ENCODE data around the gene CCDC68. TPM values are rescaled to one million over a fixed set of nuclear protein-coding genes. Genes with fewer than 3 reads are reported as not detected.

Gene CCDC68
- total and polyA plus RNA-seq, 3 donors from 2014 or later = 8.5 to 54.1 (median 35.7) TPM

- no peaks in the 10 kb centered on the region for H3K4me1 ChIP-seq
- no peak overlapping the region for H3K27ac ChIP-seq
- 77 to 82% methylated on average over 6 of the region's 6 CpGs for WGBS, 2 donors
- no peaks in the 10 kb centered on the region for H3K9me3 ChIP-seq
- no peak overlapping the region for H3K4me3 ChIP-seq
- H3K36me3 ChIP-seq (ENCODE audit: low read depth, missing control alignments) = no peaks in the 10 kb centered on the region
- H3K27me3 ChIP-seq = no peaks in the 10 kb centered on the region
- no peak for DNase-seq
- intact Hi-C loops (cut with DNase I; ENCODE audit: low total_unique reads) = no loop called here
- TF ChIP-seq POLR2A (IDR thresholded peaks at IDR 0.05) = no peak
- TF ChIP-seq CTCF (IDR thresholded peaks at IDR 0.05) = no peak
Measured at GRCh38 chr18:55001394-55002024, 42.2 kb upstream of the CCDC68 start.

GRCh38 chr18:55000529-55000928 is 41.3 kb upstream of the CCDC68 start:
- no peak overlapping the region for H3K4me3 ChIP-seq
- H3K36me3 ChIP-seq (ENCODE audit: low read depth, missing control alignments) = no peaks in the 10 kb centered on the region
- intact Hi-C loops (cut with DNase I; ENCODE audit: low total_unique reads) = no loop called here
- no peak for DNase-seq
- H3K27ac ChIP-seq = no peak overlapping the region
- H3K27me3 ChIP-seq = no peaks in the 10 kb centered on the region
- no peaks in the 10 kb centered on the region for H3K4me1 ChIP-seq
- H3K9me3 ChIP-seq = no peaks in the 10 kb centered on the region
- TF ChIP-seq POLR2A (IDR thresholded peaks at IDR 0.05) (no peak), CTCF (IDR thresholded peaks at IDR 0.05) (no peak)
- 90 to 96% methylated on average over 4 to 5 of the region's 5 CpGs for WGBS, 2 donors

DNA sequence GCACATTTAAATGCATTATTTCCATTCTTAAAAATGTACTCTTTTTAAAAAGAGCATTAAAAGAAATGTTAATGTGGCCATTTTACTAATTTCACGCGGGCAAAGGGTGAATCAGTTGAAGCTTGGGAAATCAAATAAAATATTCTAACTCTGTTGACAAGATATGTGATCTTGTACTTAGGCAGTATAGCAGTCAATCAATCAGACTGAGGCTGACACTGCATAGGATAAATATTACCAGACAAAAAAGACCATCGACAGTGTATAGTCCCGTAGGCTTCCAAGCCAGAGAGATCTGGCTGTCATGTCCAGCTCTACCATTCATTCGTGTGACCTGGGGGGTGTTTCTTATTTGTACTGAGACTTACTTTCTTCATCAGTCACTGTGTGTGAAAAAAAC is 39.8 kb upstream of the CCDC68 start:
- 93 to 96% methylated on average over 5 of the region's 5 CpGs for WGBS, 2 donors
- intact Hi-C loops (cut with DNase I; ENCODE audit: low total_unique reads) = no loop called here

DNA sequence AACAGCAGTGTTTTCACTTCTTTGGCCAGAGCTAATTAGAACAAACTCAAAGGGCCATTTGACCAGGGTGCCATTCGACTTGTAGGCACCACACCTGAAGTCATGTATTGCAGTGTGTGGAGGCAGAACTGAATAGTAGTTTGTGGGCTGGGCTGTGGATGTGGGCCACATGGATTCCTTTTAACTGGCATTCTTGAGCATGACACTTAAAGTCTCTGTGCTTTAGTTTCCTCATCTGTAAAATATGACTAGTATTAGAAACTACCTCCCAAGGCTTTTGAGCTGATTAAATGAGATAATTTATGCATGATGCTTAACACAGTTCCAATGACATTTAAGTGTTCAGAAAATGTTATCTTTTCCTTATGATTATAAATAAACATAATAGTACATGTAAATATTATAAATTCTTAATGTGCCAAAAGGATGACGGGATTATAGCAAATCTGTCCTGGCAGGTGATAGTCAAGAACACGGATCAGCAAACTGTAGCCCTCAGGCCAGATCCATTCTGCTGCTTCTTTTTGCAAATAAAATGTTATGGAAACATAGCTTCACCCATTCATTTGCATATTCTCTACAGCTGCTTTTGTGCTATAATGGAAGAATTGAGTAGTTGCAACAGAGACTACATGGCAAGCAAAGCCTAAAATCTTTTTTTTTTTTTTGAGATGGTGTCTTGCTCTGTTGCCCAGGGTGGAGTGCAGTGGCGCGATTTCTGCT is 36.3 kb upstream of the CCDC68 start:
- Histone ChIP-seq H3K4me3 (no peak overlapping the region), H3K9me3 (no peaks in the 10 kb centered on the region), H3K27me3 (no peaks in the 10 kb centered on the region), H3K4me1 (no peaks in the 10 kb centered on the region), H3K36me3 (ENCODE audit: low read depth, missing control alignments) (no peaks in the 10 kb centered on the region), H3K27ac (no peak overlapping the region)
- DNase-seq = no peak
- intact Hi-C loops (cut with DNase I; ENCODE audit: low total_unique reads) = no loop called here
- no peak for TF ChIP-seq POLR2A (IDR thresholded peaks at IDR 0.05)
- no peak for TF ChIP-seq CTCF (IDR thresholded peaks at IDR 0.05)
- 73 to 90% methylated on average over 5 of the region's 5 CpGs for WGBS, 2 donors

More for the DNA sequence above, 39.8 kb upstream of the CCDC68 start:
- Histone ChIP-seq H3K36me3 (ENCODE audit: low read depth, missing control alignments) (no peaks in the 10 kb centered on the region), H3K4me3 (no peak overlapping the region), H3K27ac (no peak overlapping the region), H3K27me3 (no peaks in the 10 kb centered on the region), H3K4me1 (no peaks in the 10 kb centered on the region), H3K9me3 (no peaks in the 10 kb centered on the region)
- TF ChIP-seq POLR2A (IDR thresholded peaks at IDR 0.05) (no peak), CTCF (IDR thresholded peaks at IDR 0.05) (no peak)
- DNase-seq = no peak

Measured in testis (tissue), 3 donors.